SK-N-SH (cell line): ENCODE data around the gene KLHDC9. TPM values are rescaled to one million over a fixed set of nuclear protein-coding genes. Genes with fewer than 3 reads are reported as not detected.

Source experiments
- CHD2 ChIP-seq: fragments of 150-350 bp; IDR thresholded peaks from 2 replicates; pipeline ENCODE4 v1.6.1; 2018; ENCODE audit warnings: low read length; ENCODE audit not compliant: partially characterized antibody
- EP300 ChIP-seq, 2 experiments: IDR thresholded peaks; 2 replicates each; pipeline versions ENCODE4 v1.4.0 to v1.6.1; 2012; ENCODE audit warnings: borderline replicate concordance in 1 of 2, low read depth in 1 of 2, low read length in 1 of 2
- FOXJ3 ChIP-seq: sonication (generic); formaldehyde crosslinking; IDR thresholded peaks from 2 replicates; pipeline ENCODE4 v1.5.1; 2020; ENCODE audit warnings: mild to moderate bottlenecking, missing genetic modification reagents
- GABPA ChIP-seq: IDR thresholded peaks from 2 replicates; pipeline ENCODE4 v1.4.0; 2012; ENCODE audit warnings: low read depth, mild to moderate bottlenecking
- GATA2 ChIP-seq: sonication (generic); formaldehyde crosslinking; IDR thresholded peaks from 2 replicates; pipeline ENCODE4 v1.5.0; 2020; ENCODE audit warnings: mild to moderate bottlenecking, missing genetic modification reagents
- MXI1 ChIP-seq: IDR thresholded peaks from 2 replicates; pipeline ENCODE4 v1.6.1; 2012; ENCODE audit warnings: mild to moderate bottlenecking, low read depth, low read length, improper control_type of control experiment
- NRF1 ChIP-seq: IDR thresholded peaks from 2 replicates; pipeline ENCODE4 v1.6.1; 2012; ENCODE audit warnings: low read depth, mild to moderate bottlenecking, low read length
- RAD21 ChIP-seq: IDR thresholded peaks from 2 replicates; pipeline ENCODE4 v1.6.1; 2012; ENCODE audit warnings: mild to moderate bottlenecking, low read length
- RXRA ChIP-seq: IDR thresholded peaks from 2 replicates; pipeline ENCODE4 v1.4.0; 2012; ENCODE audit warnings: low read depth, mild to moderate bottlenecking, borderline replicate concordance
- SIN3A ChIP-seq: IDR thresholded peaks from 2 replicates; pipeline ENCODE4 v1.6.1; 2012; ENCODE audit warnings: low read depth, mild to moderate bottlenecking, low read length, moderate library complexity, borderline replicate concordance
- TEAD4 ChIP-seq: IDR thresholded peaks from 2 replicates; pipeline ENCODE4 v1.4.0; 2012; ENCODE audit warnings: mild to moderate bottlenecking, borderline replicate concordance; ENCODE audit not compliant: insufficient read depth
- polyA plus RNA-seq, 3 experiments: library from polyadenylated mRNA; depleted of rRNA; stranded (reverse); fragments of >200 nt; gene quantifications; 2 replicates each; pipeline ENCODE4 v1.2.3, GENCODE V29; 2012
- TF ChIP-seq, protein P1 (sequence below): IDR thresholded peaks from 2 replicates; pipeline ENCODE4 v1.4.0; 2012; ENCODE audit warnings: low read depth, borderline replicate concordance
- TF ChIP-seq, protein P2 (sequence below): fragments of 150-350 bp; IDR thresholded peaks from 2 replicates; pipeline ENCODE4 v1.6.1; 2017; ENCODE audit warnings: antibody characterized with exemption, low read length, low read depth, borderline replicate concordance
- TF ChIP-seq, protein P3 (sequence below): IDR thresholded peaks from 2 replicates; pipeline ENCODE4 v1.4.0; 2012; ENCODE audit warnings: low read depth, borderline replicate concordance
- TF ChIP-seq, protein P4 (sequence below): IDR thresholded peaks from 2 replicates; pipeline ENCODE4 v1.4.0; 2012; ENCODE audit warnings: low read depth
- TF ChIP-seq, protein P5 (sequence below): IDR thresholded peaks from 2 replicates; pipeline ENCODE4 v1.6.1; 2012; ENCODE audit warnings: mild to moderate bottlenecking, low read depth, low read length, moderate library complexity

The KLHDC9 gene
- polyA plus RNA-seq, 1 of the 3 experiments (the other 2 are of a cell fraction): 4.7 TPM

DNA sequence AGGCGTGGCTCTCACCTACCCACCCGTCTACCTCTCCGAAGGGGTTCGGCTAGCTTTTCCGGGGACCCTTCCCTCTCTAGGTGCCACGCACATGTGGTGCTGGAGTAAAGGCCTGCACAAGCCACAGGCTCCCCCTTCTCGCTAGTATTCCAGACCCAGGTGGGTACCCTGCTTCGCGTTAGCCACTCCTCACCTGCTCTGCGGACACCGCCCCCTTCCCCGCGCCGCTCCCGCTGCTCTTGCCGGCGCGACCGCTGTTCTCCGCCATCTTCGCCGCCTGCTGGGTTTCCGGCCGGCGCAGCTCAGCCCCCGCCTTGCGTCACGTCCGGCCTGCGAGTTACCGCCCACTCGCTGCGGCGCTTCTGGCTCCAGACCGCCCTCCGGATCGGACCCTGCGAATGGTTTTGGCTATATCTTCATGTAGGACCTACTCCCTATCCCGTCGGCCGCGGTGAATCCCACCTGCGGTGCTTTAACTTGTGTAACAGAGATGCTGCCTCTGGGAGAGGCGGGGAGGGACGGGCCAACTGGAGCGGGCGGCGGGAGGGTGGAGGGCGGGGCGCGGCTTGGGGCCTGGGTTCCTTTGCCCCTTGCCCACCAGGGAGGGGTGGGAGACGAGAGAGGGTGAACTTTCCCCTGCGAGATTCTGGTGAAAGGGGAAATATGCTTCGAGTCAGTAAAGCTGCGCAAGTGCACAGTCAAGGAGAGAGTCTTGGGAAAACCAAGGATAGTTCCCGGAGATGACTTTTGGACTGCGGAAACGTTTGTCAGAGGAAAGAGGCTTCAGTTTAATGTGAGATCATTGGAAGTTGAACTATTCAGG is 19.8 kb downstream of the KLHDC9 start, which contains the start of the genes NIT1 and PFDN2 (continued):
- TF ChIP-seq, protein P1, sequence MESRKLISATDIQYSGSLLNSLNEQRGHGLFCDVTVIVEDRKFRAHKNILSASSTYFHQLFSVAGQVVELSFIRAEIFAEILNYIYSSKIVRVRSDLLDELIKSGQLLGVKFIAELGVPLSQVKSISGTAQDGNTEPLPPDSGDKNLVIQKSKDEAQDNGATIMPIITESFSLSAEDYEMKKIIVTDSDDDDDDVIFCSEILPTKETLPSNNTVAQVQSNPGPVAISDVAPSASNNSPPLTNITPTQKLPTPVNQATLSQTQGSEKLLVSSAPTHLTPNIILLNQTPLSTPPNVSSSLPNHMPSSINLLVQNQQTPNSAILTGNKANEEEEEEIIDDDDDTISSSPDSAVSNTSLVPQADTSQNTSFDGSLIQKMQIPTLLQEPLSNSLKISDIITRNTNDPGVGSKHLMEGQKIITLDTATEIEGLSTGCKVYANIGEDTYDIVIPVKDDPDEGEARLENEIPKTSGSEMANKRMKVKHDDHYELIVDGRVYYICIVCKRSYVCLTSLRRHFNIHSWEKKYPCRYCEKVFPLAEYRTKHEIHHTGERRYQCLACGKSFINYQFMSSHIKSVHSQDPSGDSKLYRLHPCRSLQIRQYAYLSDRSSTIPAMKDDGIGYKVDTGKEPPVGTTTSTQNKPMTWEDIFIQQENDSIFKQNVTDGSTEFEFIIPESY: no peak
- peak; percentile 31 for TF ChIP-seq NRF1
- TF ChIP-seq CHD2: peak; percentile 41
- TF ChIP-seq, protein P2, sequence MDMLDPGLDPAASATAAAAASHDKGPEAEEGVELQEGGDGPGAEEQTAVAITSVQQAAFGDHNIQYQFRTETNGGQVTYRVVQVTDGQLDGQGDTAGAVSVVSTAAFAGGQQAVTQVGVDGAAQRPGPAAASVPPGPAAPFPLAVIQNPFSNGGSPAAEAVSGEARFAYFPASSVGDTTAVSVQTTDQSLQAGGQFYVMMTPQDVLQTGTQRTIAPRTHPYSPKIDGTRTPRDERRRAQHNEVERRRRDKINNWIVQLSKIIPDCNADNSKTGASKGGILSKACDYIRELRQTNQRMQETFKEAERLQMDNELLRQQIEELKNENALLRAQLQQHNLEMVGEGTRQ: no peak
- TF ChIP-seq TEAD4: no peak
- no peak for TF ChIP-seq RXRA
- peak; percentile 81 for TF ChIP-seq MXI1
- no peak; the same call in 1 of the 2 replicates for TF ChIP-seq GATA2 (CRISPR knock-in tag)
- no peak for TF ChIP-seq EP300 (IDR thresholded peaks at IDR 0.05; ENCODE audit: borderline replicate concordance in 1 of 2, low read depth in 1 of 2, low read length in 1 of 2)
- TF ChIP-seq, protein P3, sequence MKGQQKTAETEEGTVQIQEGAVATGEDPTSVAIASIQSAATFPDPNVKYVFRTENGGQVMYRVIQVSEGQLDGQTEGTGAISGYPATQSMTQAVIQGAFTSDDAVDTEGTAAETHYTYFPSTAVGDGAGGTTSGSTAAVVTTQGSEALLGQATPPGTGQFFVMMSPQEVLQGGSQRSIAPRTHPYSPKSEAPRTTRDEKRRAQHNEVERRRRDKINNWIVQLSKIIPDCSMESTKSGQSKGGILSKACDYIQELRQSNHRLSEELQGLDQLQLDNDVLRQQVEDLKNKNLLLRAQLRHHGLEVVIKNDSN: no peak
- no peak for TF ChIP-seq FOXJ3 (CRISPR knock-in tag)
- TF ChIP-seq, protein P4, sequence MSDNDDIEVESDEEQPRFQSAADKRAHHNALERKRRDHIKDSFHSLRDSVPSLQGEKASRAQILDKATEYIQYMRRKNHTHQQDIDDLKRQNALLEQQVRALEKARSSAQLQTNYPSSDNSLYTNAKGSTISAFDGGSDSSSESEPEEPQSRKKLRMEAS: peak; percentile 55; the same call in 1 of the 2 replicates
- peak; percentile 53; the same call in 1 of the 2 replicates for TF ChIP-seq SIN3A
- no peak for TF ChIP-seq RAD21
- TF ChIP-seq GABPA: peak; percentile 89
- TF ChIP-seq, protein P5, sequence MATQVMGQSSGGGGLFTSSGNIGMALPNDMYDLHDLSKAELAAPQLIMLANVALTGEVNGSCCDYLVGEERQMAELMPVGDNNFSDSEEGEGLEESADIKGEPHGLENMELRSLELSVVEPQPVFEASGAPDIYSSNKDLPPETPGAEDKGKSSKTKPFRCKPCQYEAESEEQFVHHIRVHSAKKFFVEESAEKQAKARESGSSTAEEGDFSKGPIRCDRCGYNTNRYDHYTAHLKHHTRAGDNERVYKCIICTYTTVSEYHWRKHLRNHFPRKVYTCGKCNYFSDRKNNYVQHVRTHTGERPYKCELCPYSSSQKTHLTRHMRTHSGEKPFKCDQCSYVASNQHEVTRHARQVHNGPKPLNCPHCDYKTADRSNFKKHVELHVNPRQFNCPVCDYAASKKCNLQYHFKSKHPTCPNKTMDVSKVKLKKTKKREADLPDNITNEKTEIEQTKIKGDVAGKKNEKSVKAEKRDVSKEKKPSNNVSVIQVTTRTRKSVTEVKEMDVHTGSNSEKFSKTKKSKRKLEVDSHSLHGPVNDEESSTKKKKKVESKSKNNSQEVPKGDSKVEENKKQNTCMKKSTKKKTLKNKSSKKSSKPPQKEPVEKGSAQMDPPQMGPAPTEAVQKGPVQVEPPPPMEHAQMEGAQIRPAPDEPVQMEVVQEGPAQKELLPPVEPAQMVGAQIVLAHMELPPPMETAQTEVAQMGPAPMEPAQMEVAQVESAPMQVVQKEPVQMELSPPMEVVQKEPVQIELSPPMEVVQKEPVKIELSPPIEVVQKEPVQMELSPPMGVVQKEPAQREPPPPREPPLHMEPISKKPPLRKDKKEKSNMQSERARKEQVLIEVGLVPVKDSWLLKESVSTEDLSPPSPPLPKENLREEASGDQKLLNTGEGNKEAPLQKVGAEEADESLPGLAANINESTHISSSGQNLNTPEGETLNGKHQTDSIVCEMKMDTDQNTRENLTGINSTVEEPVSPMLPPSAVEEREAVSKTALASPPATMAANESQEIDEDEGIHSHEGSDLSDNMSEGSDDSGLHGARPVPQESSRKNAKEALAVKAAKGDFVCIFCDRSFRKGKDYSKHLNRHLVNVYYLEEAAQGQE: peak; percentile 53
